SK-N-MC (cell line): ENCODE data around the gene OXTR.

ENCODE experiments used
- EZH2 ChIP-seq: fragments of 200-600 bp; sonication (generic); IDR thresholded peaks from one replicate; pipeline ENCODE4 v1.6.1; 2017; ENCODE audit warnings: antibody characterized with exemption
- POLR2AphosphoS5 ChIP-seq: IDR thresholded peaks from 2 replicates; pipeline ENCODE4 v1.6.1; 2012; ENCODE audit warnings: mild to moderate bottlenecking, low read depth, low read length, borderline replicate concordance

DNA sequence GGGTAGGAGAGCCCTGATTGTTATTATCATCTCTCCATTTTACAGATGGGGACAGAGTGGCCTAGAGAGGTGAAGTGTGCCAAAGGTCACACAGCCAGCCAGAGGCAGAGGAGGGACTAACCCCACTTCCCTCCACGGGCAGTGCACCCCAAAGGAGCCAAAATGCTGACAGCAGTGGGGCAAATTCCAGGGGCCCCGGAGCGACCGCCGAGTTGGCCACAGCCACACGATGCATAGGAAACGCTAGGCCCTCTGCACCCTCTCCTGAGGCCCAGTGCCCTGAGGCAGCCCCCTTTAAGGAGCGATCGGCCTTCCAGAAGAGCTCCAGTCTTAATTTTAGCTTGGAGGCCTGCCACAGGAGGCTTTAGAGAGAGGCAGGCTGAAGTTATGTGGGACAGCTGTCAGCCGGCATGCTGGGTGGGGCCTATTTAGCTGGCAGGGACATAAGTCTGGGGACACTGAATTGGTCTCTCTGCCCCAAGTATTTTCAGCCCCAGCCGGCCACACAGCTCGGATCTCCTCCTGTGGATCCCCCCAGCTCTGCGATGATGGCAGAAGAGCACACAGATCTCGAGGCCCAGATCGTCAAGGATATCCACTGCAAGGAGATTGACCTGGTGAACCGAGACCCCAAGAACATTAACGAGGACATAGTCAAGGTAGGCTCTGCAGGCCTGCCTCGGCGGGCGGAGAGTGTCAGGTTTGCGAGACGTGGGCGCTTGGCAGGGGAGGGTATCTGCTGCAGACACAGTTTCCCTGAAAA, 35.9 kb downstream of the OXTR start, which contains the start of gene CAV3:
- no peak for TF ChIP-seq EZH2
- no peak for TF ChIP-seq POLR2AphosphoS5
